ENCODE measurements around the gene MLLT3.

MLLT3 gene

DNA sequence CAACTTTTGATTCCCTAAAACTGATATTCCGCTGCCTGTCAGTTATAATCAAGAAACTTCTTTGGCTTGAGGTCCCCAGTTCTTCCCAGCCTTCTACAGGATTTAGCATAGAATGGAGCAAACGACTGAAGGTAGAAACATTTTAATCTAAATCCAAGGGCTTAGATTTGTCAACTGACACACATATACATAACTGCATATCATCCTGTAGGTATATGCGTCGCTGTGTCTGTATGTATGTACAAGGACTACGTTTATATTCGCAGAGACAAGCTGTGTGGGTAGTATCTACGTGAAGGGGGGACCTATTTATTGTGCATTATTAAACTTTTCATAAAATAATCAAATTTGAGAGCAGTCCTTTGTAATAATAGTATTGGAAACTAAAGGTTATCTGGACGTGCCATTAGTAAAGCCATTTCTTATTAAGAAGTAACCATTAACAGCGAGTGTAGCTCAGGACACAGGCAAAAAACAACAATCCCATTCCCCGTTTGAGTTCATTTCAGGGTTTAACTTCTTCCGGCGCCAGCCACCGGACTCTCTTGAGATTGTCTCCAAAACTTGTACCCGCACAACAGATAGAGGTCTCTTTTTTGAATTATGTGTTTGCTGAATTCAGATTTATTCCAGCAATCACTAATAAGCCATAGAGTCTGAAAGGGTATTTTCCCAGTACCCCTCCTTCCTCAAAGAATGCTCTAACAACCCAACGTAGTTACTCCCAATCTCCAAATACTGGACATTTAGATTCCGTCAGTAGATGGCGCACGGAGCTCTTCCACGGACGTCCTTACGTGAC lies 2.1 kb upstream of the MLLT3 start:
- peak; percentile 63 for DNase-seq

DNA sequence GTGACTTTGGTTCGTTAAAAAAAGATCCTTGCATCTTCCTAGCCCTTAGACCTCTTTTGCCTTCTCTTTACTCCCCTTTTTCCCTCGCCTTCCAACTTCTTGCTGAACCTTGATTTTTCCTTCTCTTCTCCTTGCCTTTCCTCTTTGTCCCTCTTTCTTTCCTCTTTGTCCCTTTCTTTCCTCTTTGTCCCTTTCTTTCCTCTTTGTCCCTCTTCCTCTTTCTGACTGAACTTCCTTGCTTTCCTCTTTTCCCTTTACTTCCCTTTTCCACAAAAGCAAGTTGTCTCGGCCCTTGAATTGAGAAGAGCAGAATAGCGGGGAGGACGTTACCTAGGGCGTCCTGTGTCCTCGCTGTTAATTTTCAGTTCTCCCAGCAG lies 1.4 kb upstream of the MLLT3 start:
- no peak for DNase-seq

DNA sequence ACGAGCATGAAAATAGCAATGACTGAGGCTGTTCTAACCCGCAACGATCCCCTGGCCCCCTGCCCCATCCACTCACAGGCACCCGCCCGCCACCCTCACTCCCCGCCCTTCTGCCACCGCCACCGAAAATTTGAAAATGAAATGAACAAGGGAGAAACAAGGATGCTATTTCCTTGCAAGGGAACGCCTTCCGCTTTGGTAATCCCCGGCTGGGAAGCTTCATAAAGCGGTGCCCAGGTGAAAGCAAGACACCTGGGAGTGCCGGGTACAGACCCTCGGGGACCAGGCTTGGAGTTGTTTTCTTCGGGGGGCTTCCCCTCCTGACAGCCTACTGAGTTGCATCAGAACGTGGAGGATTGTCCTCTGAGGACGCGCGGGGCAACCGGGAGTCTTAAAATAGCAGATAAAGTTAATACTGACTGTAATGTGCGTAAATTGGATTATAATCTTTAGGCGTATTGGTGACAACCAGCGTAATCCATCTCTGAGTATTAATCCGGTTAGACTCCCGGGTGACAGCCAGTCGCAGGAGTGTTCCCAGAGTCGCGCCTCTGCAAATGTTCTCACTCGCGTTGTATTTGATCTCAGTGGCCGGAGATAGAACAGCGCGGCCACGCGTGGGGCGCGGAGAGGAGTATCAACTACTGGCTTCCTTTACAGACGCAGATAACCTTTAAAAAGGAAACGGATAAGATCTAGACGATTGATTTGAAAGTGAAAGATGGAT lies 885 bp upstream of the MLLT3 start:
- DNase-seq, result peak; percentile 74

DNA sequence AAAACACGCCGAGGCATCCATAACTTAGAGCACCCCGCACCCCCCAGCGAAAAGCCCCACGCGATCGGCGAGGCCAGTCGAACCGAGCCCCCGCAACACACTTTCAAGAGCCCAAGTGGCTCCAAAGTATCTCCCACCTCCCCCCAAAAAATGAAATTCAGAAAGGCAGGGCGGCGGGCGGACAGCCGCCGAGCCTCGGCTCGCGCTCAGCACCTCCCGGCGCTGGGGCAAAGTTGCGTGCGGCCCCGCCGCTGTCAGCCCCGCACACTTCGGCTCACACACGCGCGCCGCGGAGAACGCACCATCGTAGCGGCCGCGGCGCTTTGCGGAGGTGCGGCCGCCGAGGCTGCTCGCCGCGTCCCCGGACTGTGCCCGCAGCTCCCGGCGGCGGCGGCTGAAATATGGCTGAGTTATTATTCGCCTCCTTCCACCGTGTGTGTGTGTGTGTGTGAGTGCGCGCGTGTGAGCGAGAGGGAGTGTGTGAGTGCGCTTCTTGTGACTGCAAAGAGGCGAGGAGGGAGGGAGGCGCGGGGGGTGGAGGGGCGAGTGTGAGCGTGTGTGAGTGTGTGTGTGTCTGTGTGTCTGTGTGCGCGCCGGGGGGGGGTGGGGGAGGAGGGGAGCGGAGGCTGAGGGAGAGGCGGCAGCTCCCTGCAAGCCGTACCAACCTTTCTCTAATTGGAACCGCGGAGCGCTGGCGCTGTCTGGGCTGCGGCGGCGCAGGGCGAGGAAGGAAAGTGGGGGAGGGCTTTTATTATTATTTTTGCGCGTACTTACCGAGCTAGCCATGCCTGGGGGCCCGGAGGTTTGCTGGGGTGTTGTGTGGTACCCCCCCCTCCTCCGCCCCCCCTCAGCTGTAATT lies 599 bp downstream of the MLLT3 start:
- DNase-seq, result peak; percentile 85

DNA sequence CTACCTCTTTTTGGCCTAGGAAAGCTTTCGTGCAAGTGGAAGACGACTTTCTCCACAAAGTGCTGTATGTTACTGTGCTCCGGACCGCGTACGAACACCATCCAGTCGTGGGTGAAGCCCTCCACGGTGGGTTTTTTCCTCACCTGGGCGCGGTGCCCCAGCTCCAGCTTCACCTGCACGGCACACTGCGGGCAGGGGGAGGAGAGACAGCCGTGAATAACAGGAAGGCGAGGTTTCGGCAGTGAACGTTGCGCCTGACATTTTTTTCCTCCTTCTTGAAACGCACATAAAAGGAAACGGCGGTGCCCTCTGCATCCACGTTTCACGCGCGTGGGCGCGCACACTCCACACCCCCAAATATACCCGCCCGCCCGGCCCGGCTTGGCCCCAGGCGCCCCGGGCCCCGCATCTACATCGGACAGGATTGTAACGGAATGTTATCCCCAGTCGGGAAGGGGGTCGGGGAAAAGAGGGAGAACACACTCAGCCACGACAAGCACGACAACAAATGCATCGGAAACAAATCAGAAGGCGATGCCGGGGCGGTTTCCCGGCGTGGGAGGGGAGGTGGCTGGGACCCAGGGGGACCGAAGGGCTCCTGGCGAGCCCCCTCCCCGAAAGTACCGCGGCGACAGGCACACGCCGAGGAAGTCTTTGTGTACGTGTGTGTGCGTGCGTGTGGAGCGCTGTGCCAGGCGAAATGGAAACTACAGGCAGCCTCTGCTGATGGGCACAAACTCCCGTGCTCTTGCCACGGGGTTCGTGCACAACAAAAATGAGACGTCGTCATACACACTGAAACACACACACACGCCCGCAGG lies 1.4 kb downstream of the MLLT3 start:
- DNase-seq, result peak; percentile 63

DNA sequence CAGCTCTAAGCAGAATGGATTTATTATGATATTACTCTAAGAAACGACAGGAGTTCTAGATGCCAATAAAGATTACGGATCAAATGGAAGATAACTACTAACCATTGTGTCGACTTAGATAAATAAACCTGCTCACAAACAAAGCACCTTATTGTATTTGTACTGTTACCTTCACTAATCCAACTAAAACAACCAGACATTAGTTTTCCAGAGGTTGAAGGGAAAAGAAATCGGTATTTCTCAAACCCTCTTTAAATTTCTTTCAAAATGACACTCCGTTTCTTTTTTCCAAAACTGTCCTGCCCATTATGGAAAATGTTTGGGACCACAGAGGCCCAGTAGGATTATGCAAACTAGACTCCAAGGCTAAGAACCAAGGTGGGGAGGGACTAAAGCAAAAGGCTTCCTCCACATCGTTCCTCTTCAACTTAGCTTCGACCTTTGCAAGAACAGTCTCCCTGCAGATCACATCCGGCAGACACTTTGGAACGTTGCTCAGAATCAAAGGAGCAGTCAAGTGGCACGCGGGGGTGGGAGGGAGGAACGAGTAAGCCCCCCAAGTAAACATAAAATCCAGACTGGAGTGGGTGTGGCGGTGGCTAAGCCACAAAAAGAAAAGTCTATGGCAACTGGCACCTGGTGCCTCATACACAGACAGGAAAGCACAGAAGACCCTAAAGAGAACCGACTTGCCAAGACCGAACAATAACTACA lies 2.7 kb downstream of the MLLT3 start:
- DNase-seq, result no peak

DNA sequence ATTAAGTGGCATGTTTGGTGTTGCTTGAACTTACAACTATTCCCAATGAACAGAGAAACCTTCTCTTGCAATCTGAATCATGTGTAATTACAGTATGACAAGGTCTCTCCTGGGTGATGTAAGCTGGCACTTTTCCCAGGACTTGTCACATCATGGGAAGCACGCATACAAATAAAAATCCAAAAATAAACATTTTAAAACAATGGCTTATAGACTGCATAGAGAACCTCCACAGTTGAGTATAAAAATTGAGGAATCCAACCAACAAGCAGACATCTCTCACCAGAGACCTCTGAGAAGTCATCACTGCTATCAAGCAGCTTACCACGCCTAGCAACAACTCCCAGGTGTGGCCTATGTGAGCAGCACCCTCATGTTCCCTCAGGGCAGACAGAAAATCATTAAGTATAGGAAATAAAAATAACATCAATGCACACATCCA lies 3.9 kb downstream of the MLLT3 start:
- no peak for DNase-seq

DNA sequence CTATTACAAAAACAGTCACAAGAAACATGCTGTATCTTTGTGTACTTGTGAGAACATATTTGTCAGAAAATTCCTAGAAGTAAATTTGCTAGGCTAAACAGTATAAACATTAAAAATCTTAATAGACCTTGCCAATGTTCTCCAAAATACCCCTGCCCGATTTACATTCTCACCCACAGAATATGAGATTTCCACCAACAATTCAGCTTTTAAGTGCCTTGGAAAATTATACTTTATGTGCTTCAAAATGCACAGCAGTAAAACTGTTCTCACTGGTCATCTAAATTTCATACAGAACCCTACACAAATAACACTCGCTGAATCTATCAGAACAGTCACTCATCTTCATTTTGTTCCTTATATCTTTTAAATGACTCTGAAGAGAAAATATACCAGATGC lies 5.5 kb downstream of the MLLT3 start:
- no peak for DNase-seq

DNA sequence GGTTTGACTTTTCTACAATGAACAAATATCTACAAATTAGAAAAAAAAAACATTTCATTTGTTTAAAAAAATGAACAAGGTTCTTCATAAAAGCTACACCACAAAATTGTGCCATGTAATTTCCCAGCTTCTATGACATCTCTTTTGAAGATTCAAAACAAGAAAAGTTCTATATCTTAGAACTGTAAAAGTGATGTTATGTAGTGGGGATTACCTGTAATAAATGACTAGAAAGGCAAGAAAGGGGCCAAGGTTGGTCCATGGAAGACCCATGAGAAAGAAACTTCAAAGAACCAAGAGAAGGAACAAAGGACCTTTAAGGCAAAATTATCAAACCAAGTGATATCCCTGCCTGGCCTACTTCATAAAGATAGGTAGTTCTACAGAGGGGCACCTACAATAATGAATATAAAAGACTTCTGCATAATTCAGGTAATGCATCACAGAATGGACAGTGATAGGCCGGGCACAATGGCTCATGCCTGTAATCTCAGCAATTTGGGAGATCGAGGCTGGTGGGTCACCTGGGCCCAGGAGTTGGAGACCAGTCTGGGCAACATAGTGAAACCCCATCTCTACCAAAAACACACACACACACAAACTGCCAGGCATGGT lies 7.6 kb downstream of the MLLT3 start:
- DNase-seq, result no peak

DNA sequence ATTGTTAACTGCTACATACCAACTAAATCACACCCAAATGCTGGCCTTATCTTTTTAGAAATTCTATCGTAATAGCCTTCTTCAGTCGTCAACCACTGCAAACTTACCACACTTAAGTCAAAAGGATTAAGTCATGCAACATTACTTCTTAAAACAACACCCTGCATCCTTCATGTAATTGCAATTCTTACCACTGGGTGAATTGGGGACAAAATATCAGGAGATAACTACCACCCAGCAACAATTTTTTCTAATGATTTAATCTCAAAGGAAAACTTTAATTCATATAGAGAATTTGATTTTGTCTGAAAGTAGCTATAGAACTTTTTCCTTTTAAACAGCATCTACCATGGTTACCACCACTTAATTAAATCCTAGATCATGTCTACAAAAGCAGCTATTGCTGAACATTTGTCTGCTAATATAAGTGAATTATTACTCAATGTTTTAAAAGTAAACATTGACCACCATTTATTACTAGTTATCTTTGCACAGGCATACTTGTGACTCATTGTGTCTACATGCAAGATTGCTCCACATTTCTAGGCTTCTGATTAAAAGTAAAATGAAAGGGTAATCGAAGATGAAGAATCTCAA lies 10.5 kb downstream of the MLLT3 start:
- peak; percentile 28 for DNase-seq

DNA sequence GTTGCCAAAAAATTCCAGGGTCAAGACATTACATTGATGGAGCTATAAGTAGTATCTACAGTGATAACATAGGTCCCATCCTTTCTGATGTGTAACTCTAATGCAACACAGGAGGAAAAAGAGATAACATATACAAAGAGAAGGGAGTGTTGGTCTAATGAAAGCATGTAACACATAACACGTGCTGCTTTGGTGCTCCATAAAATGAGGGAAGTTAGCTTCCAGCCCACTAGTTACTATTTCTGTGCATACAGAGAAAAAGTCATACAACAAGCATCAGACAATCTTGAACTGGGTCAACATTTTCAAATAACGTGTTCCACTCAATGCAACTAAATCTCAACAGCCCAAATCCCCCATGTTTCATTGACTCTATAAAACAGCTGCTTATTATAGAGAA lies 11.7 kb downstream of the MLLT3 start:
- DNase-seq, result no peak

DNA sequence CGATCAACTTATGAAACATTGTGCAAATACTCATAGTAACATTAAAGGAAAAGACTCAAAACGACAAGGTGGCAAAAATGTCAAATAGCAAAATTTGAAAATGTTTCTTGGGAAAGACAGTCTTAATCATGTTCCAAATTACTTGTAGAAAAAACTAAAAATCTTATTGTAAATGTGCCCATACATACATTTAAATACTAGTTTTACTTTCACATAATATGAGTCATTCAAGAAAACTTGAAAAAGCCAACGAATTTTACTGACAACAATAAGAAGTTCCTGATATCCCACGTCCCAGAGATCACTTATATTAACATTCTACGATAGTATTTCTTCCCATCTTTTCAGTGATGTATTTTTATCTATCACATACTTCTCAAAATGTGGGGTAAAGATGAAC lies 13.7 kb downstream of the MLLT3 start:
- DNase-seq, result no peak

DNA sequence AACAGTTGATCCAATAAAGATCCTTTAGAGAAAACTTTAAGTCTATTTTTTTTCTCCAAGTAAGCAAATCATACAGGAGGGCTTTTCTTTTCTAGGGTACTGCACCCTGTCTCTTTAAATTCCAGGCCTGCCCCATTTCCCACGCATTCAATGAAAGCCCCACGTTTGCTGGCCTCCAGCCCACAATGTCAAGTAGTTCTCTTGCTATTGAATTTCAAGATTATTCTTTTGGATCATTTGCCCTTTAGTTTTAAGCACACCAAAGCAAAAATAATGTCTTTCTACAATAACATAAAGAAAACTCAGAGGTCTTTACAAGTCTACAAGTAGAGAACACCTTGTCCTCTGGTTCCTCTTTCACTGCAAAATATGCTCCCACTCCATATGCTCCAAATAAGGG lies 15.6 kb downstream of the MLLT3 start:
- DNase-seq, result no peak

DNA sequence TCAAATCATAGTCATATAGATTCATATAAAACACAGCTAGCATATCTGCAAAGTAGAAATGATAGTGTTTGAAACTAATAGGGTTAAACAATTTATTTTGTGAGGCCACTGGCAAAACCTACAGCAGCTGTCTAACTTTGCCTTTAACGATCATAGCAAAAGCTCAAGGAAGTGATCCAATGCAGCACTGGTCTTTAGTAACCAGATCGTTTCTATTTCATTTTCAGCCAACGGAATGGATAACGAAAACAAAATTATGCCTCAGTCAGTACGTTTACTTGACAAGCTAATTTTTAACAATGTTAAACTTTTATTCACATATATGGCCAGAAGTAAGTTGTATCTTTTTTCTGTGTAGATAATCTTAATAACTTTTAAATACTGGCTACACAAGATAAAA lies 17.7 kb downstream of the MLLT3 start:
- no peak for DNase-seq

DNA sequence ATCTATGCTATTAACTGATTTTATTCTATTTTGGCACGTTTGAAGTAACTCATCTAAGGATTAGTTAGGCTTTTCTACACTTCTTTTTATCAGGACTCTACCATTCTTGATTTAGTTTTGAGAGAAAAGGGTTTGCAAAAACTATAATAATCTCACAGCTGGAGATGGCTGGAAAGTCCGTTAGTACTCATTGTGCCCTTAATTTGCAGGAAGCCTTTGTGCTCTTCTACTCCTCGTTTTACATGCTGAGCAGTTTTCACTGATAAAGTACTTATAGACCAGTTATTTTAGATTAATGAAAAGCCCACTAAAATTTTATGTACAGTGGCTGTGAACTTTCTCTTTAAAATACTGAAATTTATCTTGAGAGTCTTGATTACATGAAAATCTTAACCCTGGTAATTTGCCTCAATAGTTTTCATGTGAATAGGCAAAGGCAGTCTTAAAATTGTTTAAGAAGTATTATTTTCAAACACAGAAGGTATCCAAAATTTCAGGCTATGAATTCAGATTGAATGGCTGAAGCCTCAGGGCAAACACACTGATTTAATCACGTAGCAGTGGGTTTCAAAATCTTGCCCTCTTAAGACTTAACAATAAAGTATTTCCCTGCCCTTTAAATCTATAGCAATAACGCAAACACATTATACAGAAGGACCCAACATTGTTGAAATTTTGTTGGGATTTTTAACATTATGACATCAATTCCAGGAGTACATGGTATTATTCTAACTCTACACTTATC lies 18.6 kb downstream of the MLLT3 start:
- no peak for DNase-seq

DNA sequence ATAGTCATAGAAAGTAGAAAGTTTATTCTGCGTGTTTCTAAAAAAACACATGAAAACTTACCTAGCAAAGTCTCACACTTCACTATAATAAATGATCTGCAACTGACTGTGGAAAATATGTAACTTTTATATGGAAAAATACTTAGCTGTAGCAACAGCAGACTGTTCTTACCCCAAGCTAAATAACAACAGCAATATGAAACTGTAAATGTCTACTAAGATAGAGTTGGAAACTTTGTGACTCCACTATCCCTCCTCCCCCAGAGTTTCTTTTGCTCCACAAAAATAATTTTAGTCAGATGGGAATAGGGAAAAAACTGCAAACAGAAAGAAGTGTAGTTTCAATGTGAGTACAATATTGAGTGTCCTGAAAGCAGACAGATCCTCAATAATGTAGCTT lies 21.0 kb downstream of the MLLT3 start:
- DNase-seq, result no peak

DNA sequence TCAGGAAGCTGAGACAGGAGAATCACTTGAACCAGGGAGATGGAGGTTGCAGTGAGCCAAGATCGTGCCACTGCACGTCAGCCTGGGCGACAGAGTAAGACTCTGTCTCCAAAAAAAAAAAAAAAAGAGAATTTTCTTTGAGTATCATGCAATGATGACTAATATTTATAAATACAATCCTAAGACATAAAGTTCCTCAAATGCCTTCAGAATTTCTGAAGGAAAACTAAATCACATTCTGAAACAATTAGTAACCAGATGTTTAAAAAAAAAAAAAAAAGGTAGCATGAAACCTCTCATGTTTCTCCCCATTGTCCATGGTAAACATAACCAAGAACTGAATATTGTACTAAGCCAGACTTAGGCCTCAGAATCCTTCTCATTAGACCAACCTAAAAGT lies 23.1 kb downstream of the MLLT3 start:
- no peak for DNase-seq

DNA sequence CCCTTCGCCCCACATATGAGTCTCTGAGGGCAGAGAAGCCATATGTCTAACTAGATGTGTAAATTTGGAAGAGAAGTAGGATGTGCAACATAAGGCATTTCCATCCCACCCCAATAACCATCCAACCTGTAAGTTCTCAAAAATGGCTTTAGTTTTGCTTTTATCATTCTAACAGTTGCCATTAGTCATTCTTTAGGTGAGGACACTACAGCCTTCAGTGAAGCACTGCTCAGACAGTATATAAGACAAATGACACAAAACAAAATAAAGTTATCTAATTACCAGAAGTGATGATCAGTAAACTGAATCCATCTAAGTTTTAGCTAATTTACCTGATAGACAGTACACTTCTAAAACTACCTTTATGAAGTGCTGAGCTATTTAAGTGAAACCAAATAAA lies 23.9 kb downstream of the MLLT3 start:
- no peak for DNase-seq

DNA sequence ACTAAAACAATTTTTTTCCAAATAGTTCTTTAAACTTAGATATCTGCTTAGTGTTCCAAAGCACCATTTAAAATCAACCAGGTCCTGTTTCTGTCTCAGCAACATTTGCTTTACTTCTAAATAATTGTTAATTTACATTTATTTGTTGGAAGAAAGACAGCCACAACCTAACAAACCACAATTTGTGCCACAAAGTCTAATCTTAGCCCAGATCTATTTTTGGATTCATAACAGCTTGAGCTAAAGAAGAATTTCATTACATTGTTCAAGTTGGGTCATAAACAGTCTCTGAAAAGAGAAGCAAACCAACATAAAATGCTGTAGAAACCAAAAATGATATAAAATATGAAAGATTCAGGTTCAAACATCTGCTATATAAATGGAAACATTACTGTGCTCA lies 24.4 kb downstream of the MLLT3 start:
- no peak for DNase-seq

DNA sequence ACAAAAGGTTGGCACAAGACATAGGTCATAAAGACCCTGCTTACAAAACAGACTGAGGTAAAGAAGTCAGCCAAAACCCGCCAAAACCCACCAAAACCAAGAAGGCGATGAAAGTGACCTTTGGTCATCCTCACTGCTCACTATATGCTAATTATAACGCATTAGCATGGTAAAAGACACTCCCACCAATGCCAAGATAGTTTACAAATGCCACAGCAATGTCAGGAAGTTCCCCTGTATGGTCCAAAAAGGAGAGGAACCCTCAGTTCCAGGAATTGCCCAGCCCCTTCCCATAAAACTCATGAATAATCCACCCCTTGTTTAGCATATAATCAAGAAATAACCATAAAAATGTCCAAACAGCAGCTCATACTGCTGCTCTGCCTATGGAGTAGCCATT lies 27.7 kb downstream of the MLLT3 start:
- DNase-seq, result no peak

All from CD4-positive, alpha-beta T cell treated with Interleukin-12 subunit alpha and Interleukin-12 subunit beta, for 1 hour (primary cell).